Putamen (tissue), 1 donor: ENCODE results near the gene RFWD3.

Experiments
- DNase-seq: peaks from one replicate; pipeline ENCODE4 v3.0.0-alpha.2; 2016; ENCODE audit warnings: low spot score

RFWD3 gene

GRCh38 chr16:74622005-74622404, 44.7 kb downstream of the RFWD3 start:
- no peak for DNase-seq

GRCh38 chr16:74617206-74617788, 49.4 kb downstream of the RFWD3 start:
- no peak for DNase-seq

GRCh38 chr16:74611721-74612120, 55.0 kb downstream of the RFWD3 start:
- DNase-seq: no peak

GRCh38 chr16:74608944-74609343, 57.7 kb downstream of the RFWD3 start:
- DNase-seq: no peak

GRCh38 chr16:74608381-74608780, 58.3 kb downstream of the RFWD3 start:
- DNase-seq: no peak

- DNase-seq: no peak
Measured at GRCh38 chr16:74607962-74608356, 58.7 kb downstream of the RFWD3 start.

- DNase-seq: no peak
Measured at GRCh38 chr16:74607310-74607961, 59.2 kb downstream of the RFWD3 start.

GRCh38 chr16:74606521-74607309, 60.0 kb downstream of the RFWD3 start, which contains the start of gene GLG1:
GLG1 (minus strand) TSS chr16:74607114; CDS start chr16:74607094, 20 bp downstream.
- peak; percentile 92 for DNase-seq

GRCh38 chr16:74605746-74606520, 60.7 kb downstream of the RFWD3 start:
- no peak for DNase-seq

- no peak for DNase-seq
Measured at GRCh38 chr16:74605332-74605731, 61.3 kb downstream of the RFWD3 start.

- no peak for DNase-seq
Measured at GRCh38 chr16:74603848-74604247, 62.8 kb downstream of the RFWD3 start.

- DNase-seq: no peak
Measured at GRCh38 chr16:74601126-74601871, 65.4 kb downstream of the RFWD3 start.

- DNase-seq: no peak
Measured at GRCh38 chr16:74596586-74596985, 70.1 kb downstream of the RFWD3 start.

GRCh38 chr16:74592847-74593246, 73.8 kb downstream of the RFWD3 start:
- no peak for DNase-seq

GRCh38 chr16:74591876-74592650, 74.6 kb downstream of the RFWD3 start:
- DNase-seq: no peak

GRCh38 chr16:74586948-74587347, 79.7 kb downstream of the RFWD3 start:
- no peak for DNase-seq

GRCh38 chr16:74585846-74586443, 80.7 kb downstream of the RFWD3 start:
- DNase-seq: no peak

- no peak for DNase-seq
Measured at GRCh38 chr16:74583926-74584666, 82.6 kb downstream of the RFWD3 start.

GRCh38 chr16:74582970-74583369, 83.7 kb downstream of the RFWD3 start:
- DNase-seq: no peak

GRCh38 chr16:74580833-74581232, 85.8 kb downstream of the RFWD3 start:
- DNase-seq: no peak
